SU-DHL-6 (cell line): ENCODE data around the gene ARMH1.

Experiments used
- CTCF ChIP-seq: fragments of 200-600 bp; sonication (generic); IDR thresholded peaks from one replicate; pipeline ENCODE4 v1.5.1; 2017; ENCODE audit warnings: antibody characterized with exemption, mild to moderate bottlenecking, low read length, moderate library complexity; ENCODE audit not compliant: insufficient read depth, poor library complexity, severe bottlenecking
- EZH2phosphoT487 ChIP-seq: fragments of 200-600 bp; sonication (generic), shearing (Covaris generic); conservative IDR thresholded peaks from 2 replicates; pipeline ENCODE4 v1.6.1; 2018; ENCODE audit warnings: mild to moderate bottlenecking, antibody characterized with exemption, low read length, moderate library complexity, mixed read lengths

GRCh38 chr1:44717653-44718052 lies 43.1 kb downstream of the ARMH1 start:
- TF ChIP-seq CTCF (no peak), EZH2phosphoT487 (no peak)
